A673 (cell line): ENCODE measurements around the gene RPS6KA3.

Experiments
- CTCF ChIP-seq: fragments of 300-800, 200-600 bp; sonication (generic); conservative IDR thresholded peaks from 2 replicates; pipeline ENCODE4 v1.5.1; 2017; ENCODE audit warnings: low read depth, mild to moderate bottlenecking, antibody characterized with exemption, low read length, moderate library complexity, mixed read lengths
- EZH2 ChIP-seq: fragments of 200-600 bp; sonication (generic); IDR thresholded peaks from 2 replicates; pipeline ENCODE4 v1.6.1; 2017; ENCODE audit warnings: borderline replicate concordance, low read depth, mild to moderate bottlenecking, mixed read lengths, antibody characterized with exemption, low read length; ENCODE audit not compliant: poor library complexity, severe bottlenecking

DNA sequence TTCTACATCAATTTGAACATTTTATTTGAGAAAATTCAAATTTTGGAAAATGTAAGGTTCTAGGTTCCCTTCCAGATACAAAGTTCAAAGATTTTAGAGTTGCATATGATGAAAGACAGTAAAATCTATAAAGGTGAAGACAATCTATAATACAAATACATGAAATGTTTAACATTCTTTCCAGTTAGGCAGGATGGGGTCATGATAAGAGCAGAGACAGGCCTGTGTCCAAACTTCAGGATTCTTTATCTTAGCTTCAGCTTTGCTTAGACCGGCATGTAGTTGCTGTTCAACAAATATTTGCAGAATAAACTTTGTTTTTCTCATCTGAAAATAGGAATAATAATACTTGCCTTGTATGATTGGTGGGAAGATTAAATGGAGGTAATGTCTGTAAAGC lies 4.5 kb upstream of the RPS6KA3 start:
- TF ChIP-seq CTCF (no peak), EZH2 (no peak)
